ENCODE results near the gene OR6M1. TPM values are rescaled to one million over a fixed set of nuclear protein-coding genes. Genes with fewer than 3 reads are reported as not detected.

The OR6M1 gene
- not detected for total RNA-seq

GRCh38 chr11:123806249-123806648 lies at the start of gene OR6M1:
OR6M1 (minus strand) TSS chr11:123806349; CDS start chr11:123806349, 0 bp downstream.
- H3K36me3 ChIP-seq = no peaks in the 10 kb centered on the region
- no peak for TF ChIP-seq POLR2A (IDR thresholded peaks at IDR 0.05)
- TF ChIP-seq CTCF (IDR thresholded peaks at IDR 0.05) = no peak
- TF ChIP-seq EP300 (IDR thresholded peaks at IDR 0.05) = no peak
- H3K27me3 ChIP-seq = no peaks in the 10 kb centered on the region
- no peak within 1 kb of the TSS for H3K4me3 ChIP-seq
- no peaks in the 10 kb centered on the region for H3K9me3 ChIP-seq
- DNase-seq (ENCODE audit: low spot score in 2 of 2) = no peak
- H3K27ac ChIP-seq = no peak within 1 kb of the TSS
- 80 to 91% methylated on average over 4 of the region's 4 CpGs for WGBS, 2 donors
- no peaks in the 10 kb centered on the region for H3K4me1 ChIP-seq

GRCh38 chr11:123853038-123853437 lies 46.9 kb upstream of the OR6M1 start:
- TF ChIP-seq POLR2A (IDR thresholded peaks at IDR 0.05) (no peak), CTCF (IDR thresholded peaks at IDR 0.05) (no peak), EP300 (IDR thresholded peaks at IDR 0.05) (no peak)
- DNase-seq (ENCODE audit: low spot score in 2 of 2) = no peak
- no peak overlapping the region for H3K4me3 ChIP-seq
- H3K27ac ChIP-seq = no peak overlapping the region
- H3K9me3 ChIP-seq = peaks cover 0 to 16% (median 0%) of the 10 kb centered on the region in 4 donors
- no peaks in the 10 kb centered on the region for H3K27me3 ChIP-seq
- H3K36me3 ChIP-seq = no peaks in the 10 kb centered on the region
- no peaks in the 10 kb centered on the region for H3K4me1 ChIP-seq
- WGBS, 2 donors = 87 to 88% methylated on average over 2 of the region's 2 CpGs

- no peaks in the 10 kb centered on the region for H3K27me3 ChIP-seq
Observed at GRCh38 chr11:123852321-123852720, 46.2 kb upstream of the OR6M1 start.

GRCh38 chr11:123851110-123851509 lies 45.0 kb upstream of the OR6M1 start:
- Histone ChIP-seq H3K36me3 (no peaks in the 10 kb centered on the region), H3K4me1 (no peaks in the 10 kb centered on the region), H3K4me3 (no peak overlapping the region), H3K27me3 (no peaks in the 10 kb centered on the region), H3K9me3 (peaks cover 0 to 8% (median 0%) of the 10 kb centered on the region in 4 donors), H3K27ac (no peak overlapping the region)
- DNase-seq (ENCODE audit: low spot score in 2 of 2) = no peak
- no peak for TF ChIP-seq EP300 (IDR thresholded peaks at IDR 0.05)
- TF ChIP-seq POLR2A (IDR thresholded peaks at IDR 0.05) = no peak
- no peak for TF ChIP-seq CTCF (IDR thresholded peaks at IDR 0.05)
- 92 to 93% methylated on average over 4 of the region's 4 CpGs for WGBS, 2 donors

More at GRCh38 chr11:123852321-123852720, 46.2 kb upstream of the OR6M1 start:
- H3K4me1 ChIP-seq = no peaks in the 10 kb centered on the region
- no peaks in the 10 kb centered on the region for H3K36me3 ChIP-seq
- no peak for DNase-seq (ENCODE audit: low spot score in 2 of 2)
- TF ChIP-seq CTCF (IDR thresholded peaks at IDR 0.05) = no peak
- TF ChIP-seq POLR2A (IDR thresholded peaks at IDR 0.05) = no peak
- TF ChIP-seq EP300 (IDR thresholded peaks at IDR 0.05) = no peak
- no peak overlapping the region for H3K27ac ChIP-seq
- H3K4me3 ChIP-seq = no peak overlapping the region
- peaks cover 0 to 16% (median 0%) of the 10 kb centered on the region in 4 donors for H3K9me3 ChIP-seq

GRCh38 chr11:123841174-123841573 lies 35.0 kb upstream of the OR6M1 start:
- DNase-seq (ENCODE audit: low spot score in 2 of 2) = no peak
- 76 to 80% methylated on average over 6 of the region's 6 CpGs for WGBS, 2 donors
- no peak for TF ChIP-seq CTCF (IDR thresholded peaks at IDR 0.05)
- TF ChIP-seq EP300 (IDR thresholded peaks at IDR 0.05) = no peak
- TF ChIP-seq POLR2A (IDR thresholded peaks at IDR 0.05) = no peak

More at GRCh38 chr11:123841174-123841573, 35.0 kb upstream of the OR6M1 start:
- Histone ChIP-seq H3K27ac (no peak overlapping the region), H3K4me1 (no peaks in the 10 kb centered on the region), H3K4me3 (no peak overlapping the region), H3K9me3 (no peaks in the 10 kb centered on the region), H3K36me3 (no peaks in the 10 kb centered on the region), H3K27me3 (no peaks in the 10 kb centered on the region)

Measured in tibial nerve (tissue), 4 donors.